ENCODE results near the gene SSBP3.
"Not testable (repeated sequence)": the region's sequence is repeated elsewhere in the genome, so short reads cannot be mapped to it uniquely, and the experiment has no call there.

SSBP3 gene

DNA sequence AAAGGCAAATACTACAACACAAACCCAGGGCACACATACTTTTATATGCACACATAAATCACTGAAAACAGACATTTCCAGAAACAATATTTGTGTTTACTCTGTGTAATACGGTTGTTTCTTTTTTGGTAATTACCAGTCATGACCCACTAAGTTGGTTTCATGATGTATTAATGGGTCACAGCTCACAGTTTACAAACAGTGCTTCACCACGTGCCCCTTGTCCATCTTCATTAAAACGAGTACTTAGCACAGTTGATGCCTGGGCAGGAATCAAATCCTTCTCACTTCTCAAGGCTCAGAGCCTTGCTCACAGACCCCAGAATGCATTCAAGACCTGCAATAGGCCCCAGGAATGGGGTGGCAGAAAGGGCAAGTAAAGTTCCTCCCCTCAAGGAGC is 13.8 kb downstream of the SSBP3 start:
- no peak for DNase-seq (ENCODE audit: low read depth)

DNA sequence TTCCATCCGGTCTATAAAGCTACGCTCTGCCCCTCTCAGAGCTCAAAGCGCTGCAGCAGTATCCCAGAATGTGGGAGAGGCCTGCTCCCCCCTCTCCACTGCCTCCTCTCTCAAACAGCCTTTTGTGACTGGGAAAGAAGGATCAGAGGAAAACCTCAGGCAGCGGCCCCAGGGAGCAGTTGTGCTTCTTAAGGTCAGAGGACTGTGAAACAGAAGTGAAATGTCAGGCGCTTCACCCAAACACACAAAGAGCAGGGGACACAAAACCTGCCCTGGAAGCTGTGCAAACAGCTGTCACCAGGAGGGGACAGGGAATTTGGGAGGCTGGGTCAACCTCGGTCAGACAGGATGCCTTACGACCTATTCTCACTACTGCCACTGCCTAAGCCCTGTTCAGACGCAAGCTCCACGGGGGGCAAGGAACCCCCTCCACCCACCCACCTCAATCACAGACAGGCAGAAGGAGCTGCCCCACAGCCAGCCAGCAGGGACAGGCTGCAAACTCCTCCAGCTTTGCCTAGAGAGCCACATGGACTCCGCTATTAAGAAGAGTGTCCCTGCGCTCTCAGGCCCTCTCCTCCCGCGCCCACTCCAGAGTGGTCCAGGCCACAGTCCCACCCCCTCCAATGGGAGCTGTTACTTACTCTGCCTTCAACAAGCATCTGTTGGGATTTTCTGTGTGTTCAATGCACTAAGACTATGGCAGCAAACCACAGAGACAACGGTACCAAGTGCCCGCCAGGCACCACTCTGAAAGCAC is 14.6 kb downstream of the SSBP3 start:
- no peak for DNase-seq (ENCODE audit: low read depth)

DNA sequence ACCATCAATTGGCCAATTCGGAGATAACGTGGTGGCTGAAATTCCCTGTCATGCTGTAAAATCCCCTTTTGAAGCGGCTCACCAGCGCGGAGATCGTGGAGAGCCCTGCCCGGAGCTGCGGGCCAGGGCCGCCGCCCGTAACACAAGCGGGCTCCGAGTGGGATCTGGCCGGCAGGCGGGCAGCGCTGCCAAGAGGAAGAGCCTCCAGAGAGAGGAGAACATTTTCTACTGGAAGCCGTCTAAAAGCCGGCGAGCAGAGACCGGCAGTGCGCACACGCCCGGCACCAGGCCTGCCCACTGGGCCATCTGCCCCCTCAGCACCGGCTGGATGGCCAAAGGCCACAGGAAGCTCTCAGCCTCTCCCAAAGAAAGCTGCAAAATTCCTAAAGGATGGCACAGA is 15.5 kb downstream of the SSBP3 start:
- no peak for DNase-seq (ENCODE audit: low read depth)

GRCh38 chr1:54389608-54390007 is 16.6 kb downstream of the SSBP3 start:
- not testable (repeated sequence) for DNase-seq (ENCODE audit: low read depth)

- DNase-seq (ENCODE audit: low read depth): no peak
Measured at GRCh38 chr1:54387419-54387818, 18.8 kb downstream of the SSBP3 start.

GRCh38 chr1:54385727-54386022 is 20.5 kb downstream of the SSBP3 start:
- DNase-seq (ENCODE audit: low read depth): no peak

DNA sequence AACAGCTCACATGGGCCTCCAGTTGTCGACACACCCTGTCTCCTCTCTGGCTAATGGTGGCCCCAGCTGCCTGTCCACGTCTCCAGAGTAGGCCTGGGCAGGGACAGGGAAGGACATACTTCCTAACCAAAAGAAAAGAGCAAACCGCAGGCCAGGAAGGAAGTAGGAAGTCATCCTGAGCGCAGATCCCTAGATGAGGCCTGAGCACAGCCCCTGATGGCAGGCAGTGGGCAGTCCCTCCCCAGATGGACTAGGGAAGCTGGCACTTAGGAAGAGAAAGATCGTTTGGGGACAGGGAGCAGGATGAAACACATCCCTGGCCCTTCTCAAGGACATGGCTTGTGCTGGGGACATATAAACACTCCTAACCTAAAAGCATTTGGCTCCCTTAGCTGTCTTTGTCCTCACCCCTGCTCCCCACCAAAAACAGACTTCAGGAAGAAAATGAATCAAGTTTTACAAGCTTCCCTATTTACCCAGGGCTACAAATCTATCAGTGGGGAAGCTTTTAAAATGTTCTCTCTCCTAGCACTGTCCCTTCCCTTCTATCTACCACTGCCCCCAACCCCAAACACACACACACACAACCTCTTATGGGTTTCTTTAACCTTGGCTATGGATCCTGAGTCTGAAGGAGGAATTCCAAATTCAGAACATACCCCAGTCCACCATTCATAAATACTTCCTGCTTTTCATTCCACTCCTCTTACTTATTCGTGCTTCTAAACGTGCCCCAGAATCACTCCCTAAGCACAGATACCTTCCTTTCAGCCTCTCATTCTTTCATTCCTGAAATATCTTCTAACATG is 21.1 kb downstream of the SSBP3 start:
- no peak for DNase-seq (ENCODE audit: low read depth)

DNA sequence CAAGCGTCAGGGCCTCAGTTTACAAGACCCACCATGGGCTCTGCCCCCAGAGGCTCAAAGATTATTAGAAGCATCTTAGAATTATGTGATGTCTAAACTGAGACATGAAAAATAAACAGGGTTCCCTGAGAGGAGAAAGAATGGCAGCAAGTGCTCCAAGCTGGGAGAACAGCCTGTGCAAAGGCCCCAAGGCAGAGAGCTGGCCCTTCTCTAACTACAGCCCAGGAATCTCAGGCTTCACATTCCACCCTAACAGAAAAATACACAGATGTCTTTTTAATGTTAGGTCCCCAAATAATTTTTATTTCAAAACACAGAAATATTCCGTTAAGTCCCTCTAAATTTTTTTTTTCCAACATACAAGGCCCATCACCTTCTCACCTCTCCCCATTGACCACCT is 21.7 kb downstream of the SSBP3 start:
- DNase-seq (ENCODE audit: low read depth): no peak

GRCh38 chr1:54381524-54381923 is 24.7 kb downstream of the SSBP3 start:
- no peak for DNase-seq (ENCODE audit: low read depth)

- no peak for DNase-seq (ENCODE audit: low read depth)
Measured at GRCh38 chr1:54380290-54380882, 25.8 kb downstream of the SSBP3 start.

- no peak for DNase-seq (ENCODE audit: low read depth)
Measured at GRCh38 chr1:54379555-54380289, 26.5 kb downstream of the SSBP3 start.

GRCh38 chr1:54378874-54379554 is 27.2 kb downstream of the SSBP3 start:
- no peak for DNase-seq (ENCODE audit: low read depth)

DNA sequence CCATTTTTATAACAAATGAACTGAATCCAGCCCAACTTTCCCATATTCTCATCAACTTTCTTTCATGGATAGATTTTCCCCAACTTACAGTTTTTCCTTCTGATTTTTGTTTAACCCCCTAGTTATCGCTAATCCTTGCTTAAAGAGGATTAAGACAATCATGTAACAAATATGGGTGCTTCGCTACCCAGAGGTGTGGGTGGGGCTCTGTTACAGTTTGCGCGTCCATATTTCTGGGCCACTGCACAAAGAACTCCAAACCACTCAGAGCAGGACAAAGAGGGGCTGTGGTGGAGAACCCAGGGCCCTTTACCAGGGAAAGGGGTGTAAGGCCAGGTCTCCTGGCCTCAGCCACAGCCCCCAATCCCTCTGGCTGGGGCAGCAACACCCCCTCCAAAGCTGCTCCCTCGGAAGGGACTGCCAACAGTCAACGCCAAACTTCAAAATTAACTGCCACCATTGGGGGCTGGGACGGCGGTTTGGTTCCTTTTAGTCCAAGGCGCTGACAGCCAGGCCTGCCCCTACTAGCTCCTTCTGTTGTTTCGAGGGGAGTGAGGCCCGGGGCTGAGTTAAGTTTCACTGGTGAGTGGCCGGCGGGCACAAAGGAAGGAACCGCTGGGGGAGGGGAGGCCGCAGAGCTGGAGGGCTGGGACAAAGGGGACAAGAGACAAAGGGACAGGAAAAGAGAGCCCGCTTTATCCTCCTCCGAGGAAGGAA is 27.9 kb downstream of the SSBP3 start:
- DNase-seq (ENCODE audit: low read depth): no peak

- no peak for DNase-seq (ENCODE audit: low read depth)
Measured at GRCh38 chr1:54377040-54377691, 29.0 kb downstream of the SSBP3 start.

GRCh38 chr1:54376430-54377039 is 29.7 kb downstream of the SSBP3 start:
- DNase-seq (ENCODE audit: low read depth): no peak

DNA sequence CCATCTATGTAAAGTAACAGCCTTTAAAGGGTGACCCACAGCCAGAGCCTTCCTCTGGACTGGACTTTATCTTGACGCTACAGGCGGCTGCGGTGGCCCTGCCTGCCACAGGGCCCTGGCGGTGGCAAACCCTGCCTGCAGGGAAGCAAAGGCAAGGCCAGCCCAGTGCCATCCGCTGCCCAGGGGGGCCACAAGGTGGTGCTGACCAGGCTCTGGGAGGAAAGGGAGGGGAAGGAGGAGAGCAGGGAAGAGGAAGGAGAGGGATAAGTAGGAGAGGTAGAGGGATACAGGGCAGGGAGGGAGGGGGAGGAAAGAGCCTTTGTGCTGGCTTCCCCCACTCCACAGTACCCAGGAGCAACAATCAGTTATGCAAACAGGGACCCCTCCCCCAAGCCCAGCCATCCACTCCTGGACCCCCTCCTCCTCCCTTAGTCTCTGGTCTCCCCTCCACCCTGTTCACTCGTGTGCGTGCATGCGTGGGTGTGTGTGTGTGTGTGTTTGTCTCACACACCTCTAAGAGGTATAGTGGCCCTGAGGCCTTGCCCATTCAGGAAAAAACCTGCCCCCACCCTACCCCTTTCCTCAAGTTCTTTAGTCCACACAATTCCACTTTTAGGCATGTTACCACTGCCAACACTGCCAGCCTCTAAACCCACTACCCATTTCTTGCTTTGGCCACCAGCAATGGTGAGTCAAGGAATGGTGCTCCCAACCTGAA is 30.3 kb downstream of the SSBP3 start:
- no peak for DNase-seq (ENCODE audit: low read depth)

- no peak for DNase-seq (ENCODE audit: low read depth)
Measured at GRCh38 chr1:54375298-54375697, 30.9 kb downstream of the SSBP3 start.

DNA sequence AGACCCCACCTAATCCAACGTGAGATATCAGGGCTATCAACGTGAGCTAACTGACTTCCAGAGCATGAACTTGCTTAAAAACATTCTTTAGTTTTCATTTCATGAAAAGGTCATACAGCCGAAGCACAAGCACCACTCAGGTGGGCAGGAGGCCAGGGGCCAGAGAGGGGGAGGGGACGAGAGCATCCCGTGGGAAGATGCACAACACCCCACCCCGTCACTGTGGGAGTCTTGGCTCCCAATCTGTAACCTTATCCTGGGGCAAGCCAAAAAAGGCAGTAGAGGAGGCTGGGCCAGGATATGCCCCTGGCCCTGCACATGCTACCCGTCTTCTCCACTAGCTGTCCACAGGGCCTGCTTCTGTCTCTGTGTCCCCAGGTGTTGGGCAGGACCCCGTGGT is 31.4 kb downstream of the SSBP3 start:
- DNase-seq (ENCODE audit: low read depth): no peak

- DNase-seq (ENCODE audit: low read depth): no peak
Measured at GRCh38 chr1:54372978-54373377, 33.2 kb downstream of the SSBP3 start.

GRCh38 chr1:54371942-54372275 is 34.3 kb downstream of the SSBP3 start:
- no peak for DNase-seq (ENCODE audit: low read depth)

Measured in activated T-cell treated with anti-CD3 and anti-CD28 coated beads for 24 hours (primary cell).